ENCODE results near the gene PLCH2.
"Not testable (repeated sequence)": the region's sequence is repeated elsewhere in the genome, so short reads cannot be mapped to it uniquely, and the experiment has no call there.

The PLCH2 gene

DNA sequence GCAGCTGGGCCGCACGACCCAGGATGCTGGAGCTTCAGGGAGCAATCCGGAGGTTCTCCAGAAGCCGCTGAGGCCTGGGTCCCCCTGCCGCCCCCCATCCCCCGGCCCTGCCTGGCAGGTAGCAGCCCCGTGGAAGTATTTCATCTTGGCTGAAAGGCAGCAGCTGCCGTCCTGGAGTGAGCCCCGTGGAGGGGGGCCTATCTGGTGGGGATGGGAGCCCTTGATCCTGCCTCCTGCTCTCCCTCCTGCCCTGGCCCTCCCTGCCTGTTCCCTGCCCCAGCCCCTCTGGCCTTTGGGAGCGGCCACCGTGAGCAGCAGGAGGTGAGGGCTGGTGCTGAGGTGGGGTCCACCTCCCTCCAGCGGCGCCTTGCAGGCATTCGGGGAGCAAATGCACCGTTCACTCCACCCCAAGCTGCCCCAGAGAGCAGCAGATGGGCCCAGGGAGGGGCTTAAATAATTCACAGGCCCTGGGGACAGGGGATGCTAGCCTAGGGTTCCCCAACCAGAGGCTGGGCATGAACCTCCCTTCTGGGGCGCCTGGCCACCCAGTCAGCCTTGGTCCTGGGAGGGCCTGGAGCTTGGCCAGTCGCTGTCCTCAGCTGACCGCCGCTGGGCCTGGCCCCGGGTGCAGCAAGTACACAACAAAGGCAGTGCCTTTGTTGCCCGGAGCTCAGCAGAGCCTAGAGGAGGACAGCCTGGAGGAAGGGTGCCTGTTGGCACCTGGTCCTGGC lies 23.7 kb upstream of the PLCH2 start:
- no peak overlapping the region for H3K4me3 ChIP-seq (ENCODE audit: low read length)
- no peak for TF ChIP-seq CTCF (conservative IDR thresholded peaks at IDR 0.05; ENCODE audit: low read depth, low read length)
- no peak for DNase-seq (ENCODE audit: low read depth)

GRCh38 chr1:2452932-2453315 lies 23.2 kb upstream of the PLCH2 start:
- no peak for TF ChIP-seq CTCF (conservative IDR thresholded peaks at IDR 0.05; ENCODE audit: low read depth, low read length)

DNA sequence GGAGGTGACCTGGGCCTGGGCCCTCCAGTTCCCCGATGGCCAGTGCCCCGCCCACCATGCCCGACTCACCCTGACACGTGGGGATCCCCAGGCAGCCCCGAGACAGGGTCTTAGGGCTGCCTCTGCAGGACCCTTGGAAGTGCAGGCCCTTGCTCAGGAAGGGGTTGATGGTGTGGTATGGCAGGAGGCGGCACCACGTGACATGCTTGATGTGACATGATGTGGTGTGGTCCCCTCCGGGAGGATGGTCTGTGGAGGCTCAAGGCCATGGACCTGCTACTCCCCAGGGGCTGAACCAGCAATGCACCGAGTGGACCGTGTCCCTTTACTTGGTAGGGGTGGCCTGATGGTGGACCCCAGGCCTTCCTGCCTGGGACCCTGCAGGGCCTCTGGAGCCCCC lies 21.9 kb upstream of the PLCH2 start:
- TF ChIP-seq CTCF (conservative IDR thresholded peaks at IDR 0.05; ENCODE audit: low read depth, low read length), result no peak
- no peak for DNase-seq (ENCODE audit: low read depth)
- H3K4me3 ChIP-seq (ENCODE audit: low read length), result no peak overlapping the region

More at GRCh38 chr1:2452932-2453315, 23.2 kb upstream of the PLCH2 start:
- DNase-seq (ENCODE audit: low read depth), result no peak
- H3K4me3 ChIP-seq (ENCODE audit: low read length), result no peak overlapping the region

DNA sequence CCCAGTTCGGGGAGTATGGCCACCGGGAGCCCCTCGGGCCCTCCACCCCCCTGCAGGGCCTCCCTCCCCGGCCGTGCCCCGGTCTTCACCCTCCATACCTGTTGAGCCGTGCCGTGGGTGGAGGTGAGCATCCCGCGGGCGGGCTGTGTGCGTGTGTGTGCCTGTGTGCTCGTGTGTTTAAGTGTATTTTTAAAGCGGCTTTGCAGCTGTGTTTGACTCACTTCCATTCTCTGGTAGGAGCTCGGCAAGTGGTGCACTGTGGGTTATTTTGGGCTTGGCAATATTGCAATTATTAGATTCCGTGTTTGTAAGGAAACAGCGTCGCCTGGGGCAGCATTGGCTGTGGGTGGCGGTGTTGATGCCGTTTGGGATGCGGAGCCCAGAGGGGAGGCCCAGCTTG lies 20.3 kb upstream of the PLCH2 start:
- TF ChIP-seq CTCF (conservative IDR thresholded peaks at IDR 0.05; ENCODE audit: low read depth, low read length), result no peak
- no peak overlapping the region for H3K4me3 ChIP-seq (ENCODE audit: low read length)
- no peak for DNase-seq (ENCODE audit: low read depth)

DNA sequence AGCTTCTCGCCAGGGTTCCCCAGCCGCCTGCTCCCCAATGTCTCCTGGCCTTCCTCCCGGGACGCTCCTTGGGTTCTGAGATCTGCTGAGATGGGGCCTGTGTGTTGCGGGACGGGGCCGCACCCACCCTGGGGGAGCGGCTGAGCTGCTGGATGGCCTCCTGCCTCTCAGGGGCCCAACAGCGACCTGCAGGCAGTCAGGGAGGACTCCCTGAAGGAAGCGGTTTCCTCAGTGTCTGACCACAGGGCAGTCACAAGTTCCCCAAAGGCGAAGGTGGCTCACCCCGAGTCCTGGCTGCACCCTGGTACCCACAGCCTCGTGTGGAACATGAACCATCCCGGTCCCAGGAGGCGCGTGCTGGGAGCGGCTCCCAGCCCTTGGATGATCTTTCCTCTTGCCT lies 18.6 kb upstream of the PLCH2 start:
- no peak for DNase-seq (ENCODE audit: low read depth)
- no peak overlapping the region for H3K4me3 ChIP-seq (ENCODE audit: low read length)
- no peak for TF ChIP-seq CTCF (conservative IDR thresholded peaks at IDR 0.05; ENCODE audit: low read depth, low read length)

GRCh38 chr1:2458687-2459086 lies 17.4 kb upstream of the PLCH2 start:
- TF ChIP-seq CTCF (conservative IDR thresholded peaks at IDR 0.05; ENCODE audit: low read depth, low read length), result no peak
- no peak for DNase-seq (ENCODE audit: low read depth)
- no peak overlapping the region for H3K4me3 ChIP-seq (ENCODE audit: low read length)

- H3K4me3 ChIP-seq (ENCODE audit: low read length); DNase-seq (ENCODE audit: low read depth): not testable (repeated sequence)
Measured at GRCh38 chr1:2459102-2459753, 16.9 kb upstream of the PLCH2 start.
